A549 (cell line): ENCODE results near the gene ATP6V1F. TPM values are rescaled to one million over a fixed set of nuclear protein-coding genes. Genes with fewer than 3 reads are reported as not detected.

ENCODE experiments used
- ATAC-seq, 2 experiments: fragments of 200-7000 bp in 1 of 2; fragments of >200 bp in 1 of 2; cut with Nextera tagmentation in 1 of 2; cut with Tn5 transposase in 1 of 2; 3 replicates each; pipeline versions ENCODE4 v1.8.0 to v1.9.1; 2018 to 2020; ENCODE audit warnings: mild to moderate bottlenecking in 1 of 2, moderate library complexity in 1 of 2
- CTCF ChIA-PET: fragments of 300-600 bp; sonication (Branson Sonifier 250); formaldehyde crosslinking; extraction: SDS; loops from one replicate; lab custom pipeline; 2021; ENCODE audit warnings: antibody characterized with exemption, inconsistent platforms; lab: Yijun Ruan, JAX
- POLR2A ChIA-PET: fragments of 350-600 bp; formaldehyde crosslinking; extraction: SDS; loops from one replicate; lab custom pipeline; 2021; ENCODE audit warnings: antibody characterized with exemption, inconsistent platforms; lab: Yijun Ruan, JAX
- DNase-seq, 2 experiments: peaks; one replicate each; pipeline versions ENCODE4 v3.0.0 to v3.0.0-alpha.2; 2011 to 2016; ENCODE audit warnings: low read depth in 1 of 2, low spot score in 1 of 2
- FAIRE-seq: peaks from 2 replicates; lab custom pipeline; 2011; peaks lifted over from hg19 to GRCh38; lab: Jason Lieb, UNC
- H3K27ac ChIP-seq, 2 experiments: fragments of >200 bp; sonication (Bioruptor Twin); formaldehyde crosslinking; 3 replicates each; pipeline ENCODE4 v1.5.1; 2016 to 2017
- H3K4me1 ChIP-seq: fragments of >200 bp; sonication (Bioruptor Twin); formaldehyde crosslinking; 3 replicates; pipeline ENCODE4 v1.6.1; 2016
- H3K4me2 ChIP-seq: fragments of >200 bp; sonication (Bioruptor Twin); formaldehyde crosslinking; 3 replicates; pipeline ENCODE4 v1.6.1; 2016
- H3K4me3 ChIP-seq: fragments of >200 bp; sonication (Bioruptor Twin); formaldehyde crosslinking; 3 replicates; pipeline ENCODE4 v1.5.1; 2016
- H3K9me3 ChIP-seq: fragments of >200 bp; sonication (Bioruptor Twin); formaldehyde crosslinking; 3 replicates; pipeline ENCODE4 v1.6.1; 2016
- CBX2 ChIP-seq: fragments of 200-600 bp; sonication (generic); IDR thresholded peaks from 2 replicates; pipeline ENCODE4 v1.6.1; 2016; ENCODE audit warnings: low read depth, mild to moderate bottlenecking, borderline replicate concordance
- CBX8 ChIP-seq: fragments of 200-600 bp; sonication (generic); IDR thresholded peaks from 2 replicates; pipeline ENCODE4 v1.6.1; 2016
- CHD2 ChIP-seq: fragments of 150-350 bp; IDR thresholded peaks from 2 replicates; pipeline ENCODE4 v1.6.1; 2014; ENCODE audit warnings: low read length; ENCODE audit not compliant: partially characterized antibody
- EHF ChIP-seq: fragments of 250-450 bp; sonication (Bioruptor Pico); IDR thresholded peaks from 2 replicates; pipeline ENCODE4 v1.5.0; 2020; ENCODE audit warnings: mild to moderate bottlenecking
- FOSB ChIP-seq: fragments of 250-450 bp; sonication (Bioruptor Pico); IDR thresholded peaks from 2 replicates; pipeline ENCODE4 v1.5.0; 2020; ENCODE audit warnings: mild to moderate bottlenecking, moderate library complexity
- FOXS1 ChIP-seq: fragments of 250-450 bp; sonication (Bioruptor Pico); IDR thresholded peaks from 2 replicates; pipeline ENCODE4 v1.5.0; 2020; ENCODE audit warnings: mild to moderate bottlenecking, moderate library complexity
- GATA3 ChIP-seq: IDR thresholded peaks from 2 replicates; pipeline ENCODE4 v1.6.1; 2012; ENCODE audit warnings: borderline replicate concordance
- HEYL ChIP-seq: fragments of 250-450 bp; sonication (Bioruptor Pico); IDR thresholded peaks from 2 replicates; pipeline ENCODE4 v1.8.0; 2021; ENCODE audit warnings: mild to moderate bottlenecking, moderate library complexity
- HOXB5 ChIP-seq: fragments of 250-450 bp; sonication (Bioruptor Pico); IDR thresholded peaks from 2 replicates; pipeline ENCODE4 v1.5.0; 2020; ENCODE audit warnings: mild to moderate bottlenecking, moderate library complexity
- JUN ChIP-seq, 2 experiments: fragments of >200 bp; sonication (Bioruptor Twin); formaldehyde crosslinking; IDR thresholded peaks; 2 replicates in 1 of 2; 3 replicates in 1 of 2; pipeline ENCODE4 v1.6.1; 2016 to 2017
- JUNB ChIP-seq: fragments of >200 bp; sonication (Bioruptor Twin); formaldehyde crosslinking; IDR thresholded peaks from 2 replicates; pipeline ENCODE4 v1.6.1; 2016
- KDM1A ChIP-seq: fragments of 200-600 bp; sonication (generic); IDR thresholded peaks from 2 replicates; pipeline ENCODE4 v1.6.1; 2016; ENCODE audit warnings: low read depth, mild to moderate bottlenecking
- MAFK ChIP-seq: fragments of 450-650 bp; IDR thresholded peaks from 2 replicates; pipeline ENCODE4 v1.6.1; 2014; ENCODE audit not compliant: partially characterized antibody
- MYC ChIP-seq: IDR thresholded peaks from 2 replicates; pipeline ENCODE4 v1.6.1; 2012; ENCODE audit warnings: mild to moderate bottlenecking, inconsistent platforms, low read length, improper control_type of control experiment, borderline replicate concordance
- NPAS2 ChIP-seq: fragments of 250-450 bp; sonication (Bioruptor Pico); IDR thresholded peaks from 2 replicates; pipeline ENCODE4 v1.8.0; 2022; ENCODE audit warnings: mild to moderate bottlenecking, moderate library complexity, borderline replicate concordance
- NR3C1 ChIP-seq: fragments of >200 bp; sonication (Bioruptor Twin); formaldehyde crosslinking; IDR thresholded peaks from 3 replicates; pipeline ENCODE4 v1.6.1; 2017
- PHF8 ChIP-seq: fragments of 200-600 bp; sonication (generic); IDR thresholded peaks from 2 replicates; pipeline ENCODE4 v1.6.1; 2016; ENCODE audit warnings: low read depth, mild to moderate bottlenecking, antibody characterized with exemption, moderate library complexity, borderline replicate concordance
- RAD21 ChIP-seq, 2 experiments: fragments of >200 bp in 1 of 2; sonication (Bioruptor Twin) in 1 of 2; formaldehyde crosslinking in 1 of 2; IDR thresholded peaks in 1 of 2; conservative IDR thresholded peaks in 1 of 2; 2 replicates in 1 of 2; 3 replicates in 1 of 2; pipeline ENCODE4 v1.6.1; 2012 to 2018; ENCODE audit warnings: inconsistent platforms in 1 of 2
- RARB ChIP-seq: fragments of 250-450 bp; sonication (Bioruptor Pico); IDR thresholded peaks from 2 replicates; pipeline ENCODE4 v1.8.0; 2021; ENCODE audit warnings: mild to moderate bottlenecking, moderate library complexity
- RFX5 ChIP-seq: fragments of 450-650 bp; IDR thresholded peaks from 2 replicates; pipeline ENCODE4 v1.7.1; 2014; ENCODE audit warnings: antibody characterized with exemption, mild to moderate bottlenecking, moderate library complexity
- SREBF2 ChIP-seq: fragments of 450-650 bp; IDR thresholded peaks from 2 replicates; pipeline ENCODE4 v1.6.1; 2014; ENCODE audit warnings: mild to moderate bottlenecking, moderate library complexity
- TFCP2L1 ChIP-seq: fragments of 250-450 bp; sonication (Bioruptor Pico); IDR thresholded peaks from 2 replicates; pipeline ENCODE4 v1.5.0; 2021; ENCODE audit warnings: mild to moderate bottlenecking
- TP53 ChIP-seq: fragments of 250-450 bp; sonication (Bioruptor Pico); IDR thresholded peaks from 2 replicates; pipeline ENCODE4 v1.5.0; 2021; ENCODE audit warnings: mild to moderate bottlenecking, moderate library complexity
- ZNF302 ChIP-seq: fragments of 250-450 bp; sonication (Bioruptor Pico); IDR thresholded peaks from 2 replicates; pipeline ENCODE4 v1.9.0; 2021; ENCODE audit warnings: inconsistent platforms, mild to moderate bottlenecking, moderate library complexity
- whole genome bisulfite sequencing: methylation state at CpG from one replicate; pipeline ENCODE4 v1.1.6; 2017; ENCODE audit errors: missing lambda C conversion rate; 5-methylcytosine and 5-hydroxymethylcytosine counted together
- polyA plus RNA-seq, 4 experiments: library from polyadenylated mRNA; depleted of rRNA in 3 of 4; stranded (reverse); fragments of >200 nt; fragmentation: RNase III in 1 of 4; extraction: RNeasy Plus Mini Kit Qiagen cat#74134 plus additional on column Dnase treatment in 1 of 4; gene quantifications; 2 replicates in 3 of 4; 3 replicates in 1 of 4; pipeline ENCODE4 v1.2.3, GENCODE V29; 2011 to 2017
- TF ChIP-seq, protein P1 (sequence below): fragments of 250-450 bp; sonication (Bioruptor Pico); IDR thresholded peaks from 2 replicates; pipeline ENCODE4 v1.5.0; 2020; ENCODE audit warnings: low read depth, mild to moderate bottlenecking, moderate library complexity
- TF ChIP-seq, protein P2 (sequence below): fragments of >200 bp; sonication (Bioruptor Twin); formaldehyde crosslinking; IDR thresholded peaks from 2 replicates; pipeline ENCODE4 v1.6.1; 2016
- TF ChIP-seq, protein P3 (sequence below): IDR thresholded peaks from 2 replicates; pipeline ENCODE4 v1.6.1; 2012; ENCODE audit warnings: low read depth, borderline replicate concordance
- TF ChIP-seq, protein P4 (sequence below): IDR thresholded peaks from 2 replicates; pipeline ENCODE4 v1.6.1; 2012
- TF ChIP-seq, protein P5 (sequence below): fragments of 200-600 bp; sonication (generic); IDR thresholded peaks from 2 replicates; pipeline ENCODE4 v1.6.1; 2016; ENCODE audit warnings: antibody characterized with exemption, mild to moderate bottlenecking, moderate library complexity

Gene ATP6V1F
- polyA plus RNA-seq, 2 of the 4 experiments (the other 2 are of a cell fraction) = 155 to 229 TPM

DNA sequence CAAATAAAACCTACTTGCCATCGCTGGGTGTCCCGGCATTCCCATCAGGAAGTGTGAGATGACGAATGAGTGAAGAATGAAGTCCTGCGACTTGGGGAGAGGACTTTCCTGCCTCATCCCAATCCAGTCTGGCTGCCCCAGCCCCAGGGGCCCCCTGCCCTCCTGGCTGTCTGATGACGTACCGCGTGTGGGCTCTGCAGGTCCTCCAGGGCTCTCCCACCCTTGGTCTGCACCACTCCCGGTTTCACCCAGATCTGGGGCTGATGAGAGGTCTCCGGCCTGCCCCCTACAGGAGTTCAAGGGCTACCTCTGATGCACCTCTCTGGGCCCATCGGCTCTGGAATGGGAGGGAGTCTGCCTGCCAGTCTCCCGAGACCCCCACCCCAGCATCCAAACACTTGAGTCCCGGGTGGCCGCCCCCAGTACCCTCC lies 9.8 kb downstream of the ATP6V1F start:
- Histone ChIP-seq H3K4me3 (no peak overlapping the region), H3K27ac (no peak overlapping the region), H3K4me1 (peaks cover 9% of the 10 kb centered on the region; the same call in 1 of the 3 replicates), H3K4me2 (no peak overlapping the region), H3K9me3 (no peaks in the 10 kb centered on the region)
- no peak for FAIRE-seq
- CTCF ChIA-PET = interaction anchor here (1.2 to 17.4 kb wide), 5 partner anchors 10 to 85 kb away, joined by 3 to 225 read pairs (median 3); partner anchors contain the start of gene ATP6V1F
- 23% methylated on average over 4 of the region's 13 CpGs for WGBS
- peak; percentile 28 to 50; a peak in 3 of 6 replicates for ATAC-seq
- DNase-seq = no peak
- TF ChIP-seq HEYL (CRISPR knock-in tag) (no peak), CBX2 (no peak), GATA3 (no peak), EHF (no peak), RAD21 (conservative IDR thresholded peaks at IDR 0.05 in 1 of 2, IDR thresholded peaks at IDR 0.05 in 1 of 2) (no peak), HOXB5 (no peak), FOSB (CRISPR knock-in tag) (no peak), NR3C1 (no peak), JUNB (no peak), KDM1A (no peak), MAFK (no peak), TP53 (CRISPR knock-in tag) (no peak), RARB (CRISPR knock-in tag) (no peak), SREBF2 (no peak)
- TF ChIP-seq, protein P1, sequence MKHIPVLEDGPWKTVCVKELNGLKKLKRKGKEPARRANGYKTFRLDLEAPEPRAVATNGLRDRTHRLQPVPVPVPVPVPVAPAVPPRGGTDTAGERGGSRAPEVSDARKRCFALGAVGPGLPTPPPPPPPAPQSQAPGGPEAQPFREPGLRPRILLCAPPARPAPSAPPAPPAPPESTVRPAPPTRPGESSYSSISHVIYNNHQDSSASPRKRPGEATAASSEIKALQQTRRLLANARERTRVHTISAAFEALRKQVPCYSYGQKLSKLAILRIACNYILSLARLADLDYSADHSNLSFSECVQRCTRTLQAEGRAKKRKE (CRISPR knock-in tag) = no peak
- TF ChIP-seq, protein P2, sequence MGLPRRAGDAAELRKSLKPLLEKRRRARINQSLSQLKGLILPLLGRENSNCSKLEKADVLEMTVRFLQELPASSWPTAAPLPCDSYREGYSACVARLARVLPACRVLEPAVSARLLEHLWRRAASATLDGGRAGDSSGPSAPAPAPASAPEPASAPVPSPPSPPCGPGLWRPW = no peak
- TF ChIP-seq, protein P3, sequence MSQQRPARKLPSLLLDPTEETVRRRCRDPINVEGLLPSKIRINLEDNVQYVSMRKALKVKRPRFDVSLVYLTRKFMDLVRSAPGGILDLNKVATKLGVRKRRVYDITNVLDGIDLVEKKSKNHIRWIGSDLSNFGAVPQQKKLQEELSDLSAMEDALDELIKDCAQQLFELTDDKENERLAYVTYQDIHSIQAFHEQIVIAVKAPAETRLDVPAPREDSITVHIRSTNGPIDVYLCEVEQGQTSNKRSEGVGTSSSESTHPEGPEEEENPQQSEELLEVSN = no peak
- TF ChIP-seq, protein P4, sequence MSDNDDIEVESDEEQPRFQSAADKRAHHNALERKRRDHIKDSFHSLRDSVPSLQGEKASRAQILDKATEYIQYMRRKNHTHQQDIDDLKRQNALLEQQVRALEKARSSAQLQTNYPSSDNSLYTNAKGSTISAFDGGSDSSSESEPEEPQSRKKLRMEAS = no peak
- POLR2A ChIA-PET = interaction anchor here (1.2 kb wide), 1 partner anchor 9 kb away, joined by 3 read pairs; the partner anchor contains the start of gene ATP6V1F

DNA sequence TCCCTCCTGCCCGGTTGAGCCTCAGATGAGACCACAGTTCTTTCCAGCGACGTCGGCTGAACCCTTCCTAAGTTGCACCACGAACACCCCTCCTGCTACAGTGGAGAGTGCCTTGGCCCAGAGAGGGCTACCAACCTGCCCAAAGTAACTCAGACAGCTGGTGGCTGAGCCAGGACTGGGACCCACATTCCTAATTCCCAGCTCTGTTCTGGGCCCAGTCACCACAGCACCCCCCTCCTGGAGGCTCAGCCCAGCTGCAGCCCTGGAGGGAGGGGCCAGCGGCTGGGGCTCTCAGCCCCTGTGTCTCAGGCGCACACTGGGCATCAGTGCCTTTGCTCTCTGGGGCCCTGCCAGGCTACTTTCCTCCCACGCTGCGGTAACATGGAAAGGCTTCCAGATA lies 10.6 kb downstream of the ATP6V1F start:
- Histone ChIP-seq H3K4me3 (no peak overlapping the region), H3K4me2 (no peak overlapping the region), H3K9me3 (no peaks in the 10 kb centered on the region), H3K27ac (no peak overlapping the region), H3K4me1 (peaks cover 9% of the 10 kb centered on the region; the same call in 1 of the 3 replicates)
- POLR2A ChIA-PET = interaction anchor here (1.2 kb wide), 1 partner anchor 10 kb away, joined by 3 read pairs; the partner anchor contains the start of gene ATP6V1F
- TF ChIP-seq MYC (no peak), TFCP2L1 (CRISPR knock-in tag) (no peak), FOXS1 (no peak), CHD2 (no peak), ZNF302 (CRISPR knock-in tag) (no peak), TP53 (CRISPR knock-in tag) (no peak), NPAS2 (CRISPR knock-in tag) (no peak), RFX5 (no peak), JUN (IDR thresholded peaks at IDR 0.05) (no peak), FOSB (CRISPR knock-in tag) (no peak), CBX2 (no peak), CBX8 (no peak), PHF8 (no peak)
- TF ChIP-seq, protein P5, sequence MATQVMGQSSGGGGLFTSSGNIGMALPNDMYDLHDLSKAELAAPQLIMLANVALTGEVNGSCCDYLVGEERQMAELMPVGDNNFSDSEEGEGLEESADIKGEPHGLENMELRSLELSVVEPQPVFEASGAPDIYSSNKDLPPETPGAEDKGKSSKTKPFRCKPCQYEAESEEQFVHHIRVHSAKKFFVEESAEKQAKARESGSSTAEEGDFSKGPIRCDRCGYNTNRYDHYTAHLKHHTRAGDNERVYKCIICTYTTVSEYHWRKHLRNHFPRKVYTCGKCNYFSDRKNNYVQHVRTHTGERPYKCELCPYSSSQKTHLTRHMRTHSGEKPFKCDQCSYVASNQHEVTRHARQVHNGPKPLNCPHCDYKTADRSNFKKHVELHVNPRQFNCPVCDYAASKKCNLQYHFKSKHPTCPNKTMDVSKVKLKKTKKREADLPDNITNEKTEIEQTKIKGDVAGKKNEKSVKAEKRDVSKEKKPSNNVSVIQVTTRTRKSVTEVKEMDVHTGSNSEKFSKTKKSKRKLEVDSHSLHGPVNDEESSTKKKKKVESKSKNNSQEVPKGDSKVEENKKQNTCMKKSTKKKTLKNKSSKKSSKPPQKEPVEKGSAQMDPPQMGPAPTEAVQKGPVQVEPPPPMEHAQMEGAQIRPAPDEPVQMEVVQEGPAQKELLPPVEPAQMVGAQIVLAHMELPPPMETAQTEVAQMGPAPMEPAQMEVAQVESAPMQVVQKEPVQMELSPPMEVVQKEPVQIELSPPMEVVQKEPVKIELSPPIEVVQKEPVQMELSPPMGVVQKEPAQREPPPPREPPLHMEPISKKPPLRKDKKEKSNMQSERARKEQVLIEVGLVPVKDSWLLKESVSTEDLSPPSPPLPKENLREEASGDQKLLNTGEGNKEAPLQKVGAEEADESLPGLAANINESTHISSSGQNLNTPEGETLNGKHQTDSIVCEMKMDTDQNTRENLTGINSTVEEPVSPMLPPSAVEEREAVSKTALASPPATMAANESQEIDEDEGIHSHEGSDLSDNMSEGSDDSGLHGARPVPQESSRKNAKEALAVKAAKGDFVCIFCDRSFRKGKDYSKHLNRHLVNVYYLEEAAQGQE = no peak
- no peak for DNase-seq
- 84% methylated on average over 9 of the region's 9 CpGs for WGBS
- ATAC-seq = no peak
- FAIRE-seq = no peak
- CTCF ChIA-PET = interaction anchor here (0.6 to 17.4 kb wide), 5 partner anchors 10 to 307 kb away, joined by 3 to 225 read pairs (median 3); partner anchors contain the start of gene ATP6V1F
